Glutamatergic neuron (in vitro differentiated cells): Measurements from ENCODE around the gene CDKN2B-AS1. TPM values are rescaled to one million over a fixed set of nuclear protein-coding genes. Genes with fewer than 3 reads are reported as not detected.

ENCODE experiments used
- DNase-seq: peaks from one replicate; pipeline ENCODE4 v3.0.0; 2022
- H3K27ac Mint-ChIP-seq: one replicate; pipeline ENCODE4 v1.8.0; 2020; ENCODE audit warnings: mild to moderate bottlenecking, mixed read lengths, inconsistent platforms; ENCODE audit not compliant: unreplicated experiment
- H3K27me3 Mint-ChIP-seq: one replicate; pipeline ENCODE4 v1.8.0; 2020; ENCODE audit warnings: mild to moderate bottlenecking, moderate library complexity, mixed read lengths, inconsistent platforms; ENCODE audit not compliant: unreplicated experiment
- H3K36me3 Mint-ChIP-seq: one replicate; pipeline ENCODE4 v1.8.0; 2020; ENCODE audit warnings: mild to moderate bottlenecking, mixed read lengths, inconsistent platforms; ENCODE audit not compliant: unreplicated experiment
- H3K4me1 Mint-ChIP-seq: one replicate; pipeline ENCODE4 v1.8.0; 2020; ENCODE audit warnings: mild to moderate bottlenecking, low read depth, mixed read lengths, inconsistent platforms; ENCODE audit not compliant: unreplicated experiment
- H3K4me3 Mint-ChIP-seq: one replicate; pipeline ENCODE4 v1.8.0; 2020; ENCODE audit warnings: mild to moderate bottlenecking, mixed read lengths, inconsistent platforms; ENCODE audit not compliant: unreplicated experiment
- H3K9me3 Mint-ChIP-seq: one replicate; pipeline ENCODE4 v1.8.0; 2020; ENCODE audit warnings: mild to moderate bottlenecking, moderate library complexity, mixed read lengths, inconsistent platforms; ENCODE audit not compliant: unreplicated experiment
- total RNA-seq: library from RNA; stranded (reverse); fragmentation: NEBNext Ultra II Directional; extraction: Animal tissue kit (Norgen Biotek cat#: 25700); gene quantifications from one replicate; pipeline ENCODE4 v1.2.1, GENCODE V29; 2021; ENCODE audit not compliant: unreplicated experiment
- TF ChIP-seq, protein P1 (sequence below): fragments of 200-600 bp; sonication (generic); IDR thresholded peaks from one replicate; pipeline ENCODE4 v1.5.0; 2021; ENCODE audit not compliant: partially characterized antibody, unreplicated experiment

Gene CDKN2B-AS1
- total RNA-seq, 1 donor from 2014 or later, result not detected

DNA sequence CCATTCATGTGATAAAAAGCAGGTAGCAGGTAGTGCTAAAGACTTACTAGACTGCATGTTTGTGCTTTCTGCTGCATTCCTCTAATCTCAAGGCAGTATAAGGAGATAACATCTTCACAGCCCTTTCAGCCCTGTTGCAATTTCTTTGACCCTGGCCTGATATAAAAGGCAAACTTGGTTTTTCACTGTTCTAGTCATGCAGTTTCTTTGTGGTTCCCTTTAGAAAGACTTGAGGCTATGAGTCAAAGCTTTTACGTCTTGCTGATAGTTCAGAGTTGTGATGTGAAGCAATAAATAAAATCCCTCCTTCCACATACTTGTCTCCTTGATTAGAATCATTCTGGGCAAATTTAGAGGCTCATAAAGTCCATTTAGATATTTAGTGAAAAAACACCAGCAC, 103.1 kb downstream of the CDKN2B-AS1 start:
- peaks cover 2% of the 10 kb centered on the region for H3K27me3 Mint-ChIP-seq
- no peaks in the 10 kb centered on the region for H3K9me3 Mint-ChIP-seq
- H3K4me1 Mint-ChIP-seq, result no peaks in the 10 kb centered on the region
- TF ChIP-seq, protein P1, sequence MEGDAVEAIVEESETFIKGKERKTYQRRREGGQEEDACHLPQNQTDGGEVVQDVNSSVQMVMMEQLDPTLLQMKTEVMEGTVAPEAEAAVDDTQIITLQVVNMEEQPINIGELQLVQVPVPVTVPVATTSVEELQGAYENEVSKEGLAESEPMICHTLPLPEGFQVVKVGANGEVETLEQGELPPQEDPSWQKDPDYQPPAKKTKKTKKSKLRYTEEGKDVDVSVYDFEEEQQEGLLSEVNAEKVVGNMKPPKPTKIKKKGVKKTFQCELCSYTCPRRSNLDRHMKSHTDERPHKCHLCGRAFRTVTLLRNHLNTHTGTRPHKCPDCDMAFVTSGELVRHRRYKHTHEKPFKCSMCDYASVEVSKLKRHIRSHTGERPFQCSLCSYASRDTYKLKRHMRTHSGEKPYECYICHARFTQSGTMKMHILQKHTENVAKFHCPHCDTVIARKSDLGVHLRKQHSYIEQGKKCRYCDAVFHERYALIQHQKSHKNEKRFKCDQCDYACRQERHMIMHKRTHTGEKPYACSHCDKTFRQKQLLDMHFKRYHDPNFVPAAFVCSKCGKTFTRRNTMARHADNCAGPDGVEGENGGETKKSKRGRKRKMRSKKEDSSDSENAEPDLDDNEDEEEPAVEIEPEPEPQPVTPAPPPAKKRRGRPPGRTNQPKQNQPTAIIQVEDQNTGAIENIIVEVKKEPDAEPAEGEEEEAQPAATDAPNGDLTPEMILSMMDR, result no peak
- H3K36me3 Mint-ChIP-seq, result no peaks in the 10 kb centered on the region
- DNase-seq, result no peak
- H3K4me3 Mint-ChIP-seq, result no peak overlapping the region
- no peak overlapping the region for H3K27ac Mint-ChIP-seq

DNA sequence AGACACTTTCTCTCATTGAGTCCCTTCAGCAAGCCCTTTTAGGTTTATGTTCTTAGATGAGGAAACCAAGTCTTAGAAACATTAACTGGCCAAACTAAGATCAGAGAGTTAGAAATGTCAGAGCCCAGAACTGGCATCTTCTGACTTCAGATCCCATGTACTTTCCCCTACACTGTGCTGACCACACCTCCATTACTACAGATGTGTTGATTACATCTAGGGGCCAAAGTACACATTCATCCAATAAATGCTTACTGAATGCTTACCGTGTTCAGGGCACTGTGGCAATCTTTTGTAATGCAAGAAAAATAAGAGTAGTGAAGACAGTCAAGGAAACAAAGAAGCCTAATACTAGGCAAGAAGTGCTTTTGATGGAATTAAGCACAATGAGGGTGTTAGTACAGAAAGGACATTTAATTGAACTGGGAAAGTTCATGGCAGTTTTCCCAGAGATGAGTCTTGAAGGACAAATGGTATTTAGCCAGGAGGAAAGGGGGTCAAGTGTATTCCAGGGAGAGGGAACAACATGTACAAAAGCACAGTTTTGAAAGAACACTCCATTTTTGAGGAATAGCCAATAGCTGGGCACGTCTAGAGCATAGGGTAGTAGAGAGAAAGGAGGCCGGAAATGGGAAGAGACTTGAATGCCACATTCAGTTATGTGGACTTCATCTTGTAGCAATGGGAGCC, 104.2 kb downstream of the CDKN2B-AS1 start:
- Mint-ChIP-seq H3K9me3 (no peaks in the 10 kb centered on the region), H3K27me3 (no peaks in the 10 kb centered on the region), H3K4me1 (no peaks in the 10 kb centered on the region), H3K36me3 (no peaks in the 10 kb centered on the region), H3K27ac (no peak overlapping the region), H3K4me3 (no peak overlapping the region)
- TF ChIP-seq, protein P1, result no peak
- DNase-seq, result no peak

DNA sequence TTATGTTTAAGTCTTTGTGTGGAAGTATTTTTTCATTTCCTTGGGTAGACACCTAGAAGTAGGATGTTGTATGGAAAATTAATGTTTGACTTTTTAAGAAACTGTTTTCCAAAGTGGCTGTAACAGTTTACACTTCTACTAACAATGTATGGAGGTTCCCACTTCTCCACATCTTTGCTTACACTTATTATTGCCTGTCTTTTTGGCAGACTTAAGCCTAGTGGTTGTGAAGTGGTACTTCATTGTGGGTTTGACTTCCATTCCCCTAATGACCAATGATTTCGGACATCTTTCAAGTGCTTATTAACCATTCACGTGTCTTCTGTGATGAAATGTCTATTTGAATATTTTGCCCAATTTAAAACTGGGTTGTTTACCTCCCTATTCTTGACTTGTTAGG, 106.0 kb downstream of the CDKN2B-AS1 start:
- Mint-ChIP-seq H3K27ac (no peak overlapping the region), H3K9me3 (no peaks in the 10 kb centered on the region), H3K27me3 (no peaks in the 10 kb centered on the region), H3K4me3 (no peak overlapping the region), H3K36me3 (no peaks in the 10 kb centered on the region), H3K4me1 (no peaks in the 10 kb centered on the region)
- TF ChIP-seq, protein P1, result peak; percentile 75
- DNase-seq, result no peak

DNA sequence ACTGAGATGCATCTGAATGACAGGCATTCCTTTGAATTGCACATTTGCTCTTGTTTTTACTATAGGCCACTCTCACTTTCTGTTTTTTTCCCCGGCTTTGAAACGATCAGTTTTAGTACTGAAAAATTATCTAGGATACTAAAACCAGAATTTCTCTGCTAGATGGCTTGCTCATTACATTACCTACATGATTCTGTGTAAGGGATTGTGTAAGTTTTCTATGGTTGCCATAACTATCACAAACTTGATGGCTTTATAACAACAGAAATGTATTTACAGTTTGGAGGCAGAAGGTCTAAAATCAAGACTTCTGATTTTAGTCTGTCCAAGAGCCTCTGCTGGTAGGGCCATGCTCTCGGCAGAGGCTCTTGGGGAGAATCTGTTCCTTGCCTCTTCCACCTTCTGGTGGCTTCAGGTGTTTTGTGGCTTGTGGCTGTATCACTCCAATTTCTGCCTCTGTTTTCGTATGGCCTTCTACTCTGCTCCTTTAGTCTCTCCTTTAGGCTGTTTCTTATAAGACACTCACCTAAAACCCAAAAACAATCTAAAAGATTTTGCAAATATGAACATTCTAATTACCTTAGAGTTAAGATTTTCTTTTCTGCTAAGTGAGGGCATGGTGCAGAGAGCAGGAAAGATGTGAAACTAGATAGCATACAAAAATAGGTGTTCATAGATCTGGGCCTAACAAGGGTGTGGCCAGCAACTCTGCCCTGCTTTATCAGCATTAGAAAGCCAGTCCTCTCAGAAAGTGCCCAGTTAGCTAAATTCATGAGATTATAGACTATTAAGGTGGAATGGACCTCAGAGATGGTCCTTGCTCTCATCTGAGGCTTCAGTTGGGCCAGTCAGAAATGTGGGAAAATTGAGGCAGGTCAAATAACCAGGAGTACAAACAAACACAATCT, 107.8 kb downstream of the CDKN2B-AS1 start:
- Mint-ChIP-seq H3K27me3 (no peaks in the 10 kb centered on the region), H3K4me3 (no peak overlapping the region), H3K27ac (no peak overlapping the region), H3K9me3 (no peaks in the 10 kb centered on the region), H3K4me1 (no peaks in the 10 kb centered on the region), H3K36me3 (no peaks in the 10 kb centered on the region)
- TF ChIP-seq, protein P1, result no peak
- DNase-seq, result no peak
